Measurements from ENCODE around the gene ZNF502.

Gene ZNF502

DNA sequence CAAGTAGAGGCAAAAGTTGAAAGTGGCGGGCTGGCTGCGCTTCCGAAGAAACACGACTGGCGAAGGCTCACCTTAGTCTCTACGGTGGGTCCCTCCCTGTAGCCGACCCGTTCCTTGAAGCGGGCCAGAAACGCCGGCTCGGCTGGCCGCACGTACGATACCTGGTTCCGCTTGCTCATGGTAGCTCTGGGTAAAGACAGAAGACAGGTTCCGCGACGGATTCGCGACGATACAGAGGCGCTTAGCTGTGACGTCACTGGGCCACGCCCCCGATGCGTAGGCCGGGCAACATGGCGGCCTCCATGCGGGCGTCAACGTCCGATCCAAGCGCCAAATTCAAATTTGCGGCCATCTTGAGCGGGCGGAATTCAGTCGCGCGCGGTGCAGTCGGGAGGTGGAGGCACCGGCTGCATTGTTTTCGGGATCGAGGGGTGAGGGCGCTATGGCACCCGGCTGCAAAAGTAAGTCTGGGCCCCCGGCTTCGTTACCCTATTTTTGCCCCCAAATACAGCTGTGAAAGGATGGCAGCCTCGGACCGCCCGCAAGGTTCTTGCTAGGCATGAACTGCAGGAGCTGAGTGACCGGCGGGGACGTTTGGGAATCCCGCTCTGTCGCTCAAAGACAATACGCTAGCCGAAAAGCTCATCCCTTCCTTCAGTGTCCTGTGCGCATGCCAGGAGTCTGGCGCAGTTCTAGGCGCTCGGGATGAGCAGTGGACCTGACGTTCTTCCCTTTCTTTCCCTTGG, 49.1 kb downstream of the ZNF502 start, which contains the start of the genes KIAA1143 and KIF15 (continued):
- peak; percentile 71 for TF ChIP-seq ZNF518A (tag by site-specific recombination; conservative IDR thresholded peaks at IDR 0.05; ENCODE audit: low read depth)
- peak; percentile 89 for TF ChIP-seq ZNF600 (tag by site-specific recombination; IDR thresholded peaks at IDR 0.05)
- peak; percentile 92 for TF ChIP-seq KLF16 (tag by site-specific recombination; IDR thresholded peaks at IDR 0.05)
- peak; percentile 74; the same call in 1 of the 2 replicates for TF ChIP-seq TRIM28 (IDR thresholded peaks at IDR 0.05; ENCODE audit: borderline replicate concordance, low read length)
- TF ChIP-seq KLF7 (tag by site-specific recombination; IDR thresholded peaks at IDR 0.05; ENCODE audit: borderline replicate concordance) = peak; percentile 67; the same call in 1 of the 2 replicates
- TF ChIP-seq, protein P1, sequence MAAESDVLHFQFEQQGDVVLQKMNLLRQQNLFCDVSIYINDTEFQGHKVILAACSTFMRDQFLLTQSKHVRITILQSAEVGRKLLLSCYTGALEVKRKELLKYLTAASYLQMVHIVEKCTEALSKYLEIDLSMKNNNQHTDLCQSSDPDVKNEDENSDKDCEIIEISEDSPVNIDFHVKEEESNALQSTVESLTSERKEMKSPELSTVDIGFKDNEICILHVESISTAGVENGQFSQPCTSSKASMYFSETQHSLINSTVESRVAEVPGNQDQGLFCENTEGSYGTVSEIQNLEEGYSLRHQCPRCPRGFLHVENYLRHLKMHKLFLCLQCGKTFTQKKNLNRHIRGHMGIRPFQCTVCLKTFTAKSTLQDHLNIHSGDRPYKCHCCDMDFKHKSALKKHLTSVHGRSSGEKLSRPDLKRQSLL (tag by site-specific recombination; IDR thresholded peaks at IDR 0.05) = peak; percentile 81
- peak; percentile 68; the same call in 1 of the 2 replicates for TF ChIP-seq ZNF394 (tag by site-specific recombination; IDR thresholded peaks at IDR 0.05; ENCODE audit: borderline replicate concordance)
- peak; percentile 39; the same call in 1 of the 2 replicates for TF ChIP-seq ZBTB48 (tag by site-specific recombination; IDR thresholded peaks at IDR 0.05)
- TF ChIP-seq SETDB1 (IDR thresholded peaks at IDR 0.05; ENCODE audit: insufficient read length, low read length) = peak; percentile 68
- peak; percentile 79 for TF ChIP-seq KLF10 (tag by site-specific recombination; IDR thresholded peaks at IDR 0.05)
- peak; percentile 96 for TF ChIP-seq SP3 (tag by site-specific recombination; IDR thresholded peaks at IDR 0.05)
- TF ChIP-seq ZSCAN23 (tag by site-specific recombination; IDR thresholded peaks at IDR 0.05) = 0 out of 2 replicates have a peak, but pooled peaks have one; percentile 22
- TF ChIP-seq ZEB2 (tag by site-specific recombination; IDR thresholded peaks at IDR 0.05) = peak; percentile 89
- peak; percentile 89 for TF ChIP-seq ZFHX2 (tag by site-specific recombination; conservative IDR thresholded peaks at IDR 0.05)
- TF ChIP-seq ZBTB21 (tag by site-specific recombination; IDR thresholded peaks at IDR 0.05) = peak; percentile 94
- TF ChIP-seq ZSCAN30 (tag by site-specific recombination; IDR thresholded peaks at IDR 0.05) = 0 out of 2 replicates have a peak, but pooled peaks have one; percentile 36
- peak; percentile 46; the same call in 1 of the 2 replicates for TF ChIP-seq HIC1 (tag by site-specific recombination; IDR thresholded peaks at IDR 0.05)
- peak; percentile 59 for TF ChIP-seq PATZ1 (tag by site-specific recombination; IDR thresholded peaks at IDR 0.05)
- TF ChIP-seq, protein P2, sequence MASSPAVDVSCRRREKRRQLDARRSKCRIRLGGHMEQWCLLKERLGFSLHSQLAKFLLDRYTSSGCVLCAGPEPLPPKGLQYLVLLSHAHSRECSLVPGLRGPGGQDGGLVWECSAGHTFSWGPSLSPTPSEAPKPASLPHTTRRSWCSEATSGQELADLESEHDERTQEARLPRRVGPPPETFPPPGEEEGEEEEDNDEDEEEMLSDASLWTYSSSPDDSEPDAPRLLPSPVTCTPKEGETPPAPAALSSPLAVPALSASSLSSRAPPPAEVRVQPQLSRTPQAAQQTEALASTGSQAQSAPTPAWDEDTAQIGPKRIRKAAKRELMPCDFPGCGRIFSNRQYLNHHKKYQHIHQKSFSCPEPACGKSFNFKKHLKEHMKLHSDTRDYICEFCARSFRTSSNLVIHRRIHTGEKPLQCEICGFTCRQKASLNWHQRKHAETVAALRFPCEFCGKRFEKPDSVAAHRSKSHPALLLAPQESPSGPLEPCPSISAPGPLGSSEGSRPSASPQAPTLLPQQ (tag by site-specific recombination; IDR thresholded peaks at IDR 0.05) = peak; percentile 80
- TF ChIP-seq, protein P3, sequence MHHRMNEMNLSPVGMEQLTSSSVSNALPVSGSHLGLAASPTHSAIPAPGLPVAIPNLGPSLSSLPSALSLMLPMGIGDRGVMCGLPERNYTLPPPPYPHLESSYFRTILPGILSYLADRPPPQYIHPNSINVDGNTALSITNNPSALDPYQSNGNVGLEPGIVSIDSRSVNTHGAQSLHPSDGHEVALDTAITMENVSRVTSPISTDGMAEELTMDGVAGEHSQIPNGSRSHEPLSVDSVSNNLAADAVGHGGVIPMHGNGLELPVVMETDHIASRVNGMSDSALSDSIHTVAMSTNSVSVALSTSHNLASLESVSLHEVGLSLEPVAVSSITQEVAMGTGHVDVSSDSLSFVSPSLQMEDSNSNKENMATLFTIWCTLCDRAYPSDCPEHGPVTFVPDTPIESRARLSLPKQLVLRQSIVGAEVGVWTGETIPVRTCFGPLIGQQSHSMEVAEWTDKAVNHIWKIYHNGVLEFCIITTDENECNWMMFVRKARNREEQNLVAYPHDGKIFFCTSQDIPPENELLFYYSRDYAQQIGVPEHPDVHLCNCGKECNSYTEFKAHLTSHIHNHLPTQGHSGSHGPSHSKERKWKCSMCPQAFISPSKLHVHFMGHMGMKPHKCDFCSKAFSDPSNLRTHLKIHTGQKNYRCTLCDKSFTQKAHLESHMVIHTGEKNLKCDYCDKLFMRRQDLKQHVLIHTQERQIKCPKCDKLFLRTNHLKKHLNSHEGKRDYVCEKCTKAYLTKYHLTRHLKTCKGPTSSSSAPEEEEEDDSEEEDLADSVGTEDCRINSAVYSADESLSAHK (tag by site-specific recombination; IDR thresholded peaks at IDR 0.05) = no peak
- TF ChIP-seq ZNF292 (tag by site-specific recombination; IDR thresholded peaks at IDR 0.05; ENCODE audit: borderline replicate concordance, low read depth) = no peak
- TF ChIP-seq KLF9 (tag by site-specific recombination; IDR thresholded peaks at IDR 0.05; ENCODE audit: low read depth) = peak; percentile 93
